Mesenteric fat pad (tissue), 1 donor: ENCODE data around the gene TF. TPM values are rescaled to one million over a fixed set of nuclear protein-coding genes. Genes with fewer than 3 reads are reported as not detected.

ENCODE experiments used
- DNase-seq: peaks from one replicate; pipeline ENCODE4 v3.0.0-alpha.2; 2020; ENCODE audit warnings: low spot score
- total RNA-seq: library from RNA; stranded (reverse); fragmentation: NEBNext Ultra II Directional; extraction: Animal tissue kit (Norgen Biotek cat#: 25700); gene quantifications from one replicate; pipeline ENCODE4 v1.2.1, GENCODE V29; 2021
- donor health status: DM: yes; HTN: yes; CAD: no.

The TF gene
- total RNA-seq, 1 donor from 2014 or later = 9.4 TPM

DNA sequence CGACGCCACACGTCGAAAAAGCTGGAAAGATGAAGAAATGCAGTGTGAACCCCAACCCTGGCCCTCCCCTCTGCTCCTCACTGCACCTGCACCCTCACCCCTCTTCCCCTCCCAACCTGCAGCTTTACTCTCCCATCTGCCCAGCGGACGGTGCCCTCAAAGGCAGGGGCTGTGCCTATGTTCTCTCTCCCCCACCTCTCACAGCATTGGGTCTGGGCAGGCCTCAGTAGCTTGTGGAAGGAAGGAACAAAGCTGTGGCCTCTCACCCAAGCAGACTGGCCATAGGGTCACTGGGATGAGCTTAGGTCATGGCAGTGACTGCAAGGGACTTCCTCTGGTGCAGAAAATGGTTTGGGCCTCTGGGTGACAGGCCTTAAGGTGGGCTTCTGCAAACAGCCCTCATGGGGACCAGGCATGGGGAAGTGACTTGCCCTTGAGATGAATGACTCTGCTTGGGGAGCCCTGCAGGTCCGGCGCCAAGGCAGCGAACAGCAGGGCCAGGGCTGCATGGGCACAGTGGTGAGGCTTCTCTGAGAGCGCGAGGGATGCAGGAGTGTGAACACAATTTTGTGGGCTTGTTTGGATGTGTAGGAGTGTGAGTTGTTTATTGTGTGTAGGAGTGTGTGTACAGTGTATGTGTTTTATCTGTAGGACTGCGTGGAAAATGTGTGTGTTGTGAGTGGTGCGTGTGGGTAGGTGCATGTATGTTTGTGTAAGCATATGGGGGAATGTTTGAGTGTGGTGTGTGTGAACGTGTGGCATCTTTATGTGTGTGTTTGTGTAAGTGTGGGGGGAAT lies 88.6 kb downstream of the TF start:
- DNase-seq = no peak

DNA sequence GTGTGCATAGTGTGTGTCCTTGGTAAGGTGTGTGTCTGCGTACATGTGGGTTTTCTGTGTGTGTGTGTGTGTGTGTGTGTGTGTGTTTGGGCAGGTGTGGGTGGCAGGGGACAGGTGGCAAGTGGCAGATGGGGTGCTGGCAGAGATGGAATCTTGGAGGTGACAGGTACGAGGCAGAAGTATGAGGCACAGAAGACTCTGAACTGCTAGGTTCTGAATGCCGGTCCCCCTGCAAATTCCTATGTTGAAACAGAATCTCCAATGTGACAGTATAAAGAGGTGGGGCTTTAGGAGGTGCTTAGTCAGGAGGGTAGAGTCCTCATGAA lies 89.2 kb downstream of the TF start:
- DNase-seq = no peak

DNA sequence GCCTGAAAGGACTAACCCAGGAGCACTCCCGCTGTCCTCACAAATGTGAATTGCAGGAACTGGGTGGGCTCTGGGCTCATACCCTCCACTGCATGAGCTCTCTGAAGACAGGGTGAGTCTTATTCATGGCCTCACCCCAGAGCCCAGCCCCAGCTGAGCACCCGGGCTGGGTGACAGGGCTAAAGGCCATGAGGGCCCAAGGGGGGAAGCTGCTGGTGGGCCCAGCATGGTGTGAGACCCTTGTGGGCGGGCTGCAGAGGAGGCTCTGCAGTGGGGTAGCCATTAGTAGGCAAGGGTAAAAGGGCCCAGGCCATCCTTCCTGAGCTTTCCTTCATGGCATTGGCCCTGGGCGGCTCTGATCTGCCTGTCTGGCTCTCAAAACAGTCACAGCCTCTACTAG lies 89.8 kb downstream of the TF start:
- no peak for DNase-seq

DNA sequence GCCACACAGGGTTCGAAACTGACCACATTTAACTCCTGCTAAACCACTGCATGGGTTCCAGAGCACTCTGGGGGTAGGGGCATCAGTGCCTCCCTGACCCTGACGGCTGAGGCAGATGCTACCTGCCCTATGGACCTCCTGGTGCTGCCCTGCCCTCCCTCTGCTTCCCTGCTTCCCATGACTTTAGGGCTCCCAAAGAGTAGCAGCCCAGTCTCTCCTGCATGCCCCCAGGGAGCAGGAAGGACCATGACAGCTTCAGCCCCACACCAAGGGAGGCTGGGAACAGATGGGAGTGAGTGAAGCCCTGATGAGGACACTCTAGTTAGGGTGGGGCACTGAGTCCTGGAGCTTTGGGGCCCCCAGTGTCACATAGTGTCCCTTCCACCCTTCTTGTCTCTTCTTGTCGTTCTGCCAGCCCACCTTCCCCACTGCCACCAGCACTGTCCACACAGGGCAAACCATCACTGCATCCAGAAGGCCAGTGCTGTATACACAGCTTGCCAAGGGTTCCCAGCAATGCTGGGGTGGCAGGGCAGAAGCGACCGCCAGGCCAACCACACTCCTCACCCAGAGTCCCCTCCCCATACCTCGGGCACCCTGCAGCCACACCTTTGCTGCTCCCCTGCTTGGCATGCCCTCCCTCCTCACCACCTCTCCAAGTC lies 90.4 kb downstream of the TF start:
- DNase-seq = peak; percentile 51

DNA sequence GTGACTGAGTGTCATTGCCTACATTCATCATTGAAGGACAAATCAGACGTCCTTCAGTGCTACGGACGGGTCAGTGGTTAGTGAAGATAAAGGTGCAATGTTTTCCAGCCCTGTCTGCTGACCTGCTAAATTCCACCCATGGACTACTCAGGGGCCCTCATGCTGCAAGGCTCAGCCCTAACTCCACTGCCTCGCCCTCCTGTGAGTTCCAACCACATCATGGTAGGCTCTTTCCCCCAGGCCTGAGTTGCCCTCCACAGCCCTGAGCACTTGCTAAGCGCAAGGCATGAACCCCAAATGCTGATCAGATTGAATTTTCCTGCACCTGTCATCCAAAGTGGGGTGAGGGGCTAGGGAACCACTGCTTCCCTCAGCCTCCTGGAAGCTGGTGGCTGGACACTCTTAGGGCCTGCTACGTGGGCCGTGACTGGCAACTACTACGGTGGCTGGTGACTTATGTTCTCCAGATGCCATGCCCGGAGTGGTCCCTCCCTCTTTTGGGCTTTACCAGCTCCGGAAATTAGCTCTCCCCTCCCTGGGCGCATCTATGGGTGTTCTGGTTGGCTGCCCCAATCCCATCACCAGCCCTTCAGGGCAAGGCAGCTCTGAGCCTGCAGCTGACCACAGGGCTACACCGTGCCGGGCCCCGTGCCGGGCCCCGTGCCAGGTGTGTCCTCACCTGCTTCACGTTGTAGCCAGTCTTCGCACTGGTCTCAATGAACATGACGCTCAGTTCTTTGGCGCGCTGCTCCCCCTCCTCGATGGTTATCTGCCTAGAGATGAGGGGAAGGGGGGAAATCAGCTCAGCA lies 91.5 kb downstream of the TF start:
- peak; percentile 74 for DNase-seq

DNA sequence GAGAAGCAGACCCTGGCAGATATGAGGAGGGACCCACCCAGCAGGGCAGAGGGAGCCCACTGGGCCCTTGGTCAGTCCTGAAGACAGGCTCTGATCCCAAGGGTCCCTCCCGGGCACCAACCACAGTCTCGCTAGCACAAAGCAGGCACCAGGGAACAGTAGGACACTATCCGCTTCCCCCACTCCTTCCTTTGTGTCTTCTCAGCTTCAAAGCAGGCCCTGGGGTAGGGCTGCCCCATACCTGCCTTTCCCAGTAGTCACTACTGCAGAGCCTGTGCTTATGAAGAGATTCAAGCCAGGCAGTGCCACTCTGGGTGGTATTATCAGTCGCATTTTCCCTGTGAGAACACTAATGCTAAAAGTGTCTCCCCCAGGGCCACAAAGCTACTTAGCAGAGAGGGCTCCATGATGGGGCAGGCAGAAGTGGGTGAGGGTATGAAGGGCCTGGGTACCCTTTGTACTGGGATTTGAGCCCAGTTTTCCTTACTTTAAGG lies 92.2 kb downstream of the TF start:
- DNase-seq = peak; percentile 62

DNA sequence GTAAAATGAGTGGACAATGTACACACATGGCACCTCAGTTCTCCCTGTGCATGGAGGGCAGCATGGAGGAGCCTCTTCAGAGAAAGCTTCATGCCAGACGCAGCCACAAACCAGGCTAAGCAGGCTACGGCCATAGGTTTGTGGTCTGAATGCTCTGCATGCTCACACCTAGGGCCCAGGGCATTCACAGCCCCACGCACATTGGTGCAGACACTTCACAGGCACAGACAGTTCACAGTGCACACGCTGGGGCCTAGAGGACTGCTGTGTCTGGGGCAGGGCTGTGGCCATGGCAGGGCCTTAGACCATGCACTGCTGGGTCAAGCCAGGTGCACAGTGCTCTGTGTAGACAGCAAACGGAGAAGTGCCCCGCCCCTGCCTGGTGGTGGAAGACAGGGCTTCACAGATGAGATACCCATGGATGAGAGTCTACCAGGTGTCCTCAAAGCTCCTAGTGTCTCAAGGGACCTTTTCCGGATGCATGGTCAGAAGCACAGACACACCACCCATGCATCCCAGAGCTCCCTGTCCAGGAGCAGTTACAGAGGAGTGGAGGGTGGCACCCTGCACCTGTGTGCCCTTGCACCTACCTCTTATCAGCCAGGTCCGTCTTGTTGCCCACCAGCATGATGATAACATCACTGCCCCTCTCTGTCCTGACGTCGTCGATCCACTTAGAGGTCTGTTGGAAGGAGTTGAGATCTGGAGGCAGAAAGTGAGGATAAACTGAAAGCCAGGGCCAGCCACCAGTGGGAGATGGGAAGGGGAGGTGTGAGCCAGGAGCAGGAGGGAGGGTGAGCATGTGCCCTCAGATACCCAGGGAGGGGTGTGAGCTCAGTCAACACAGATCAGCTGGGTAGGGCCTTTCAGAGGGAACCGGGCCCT lies 93.0 kb downstream of the TF start:
- peak; percentile 69 for DNase-seq

DNA sequence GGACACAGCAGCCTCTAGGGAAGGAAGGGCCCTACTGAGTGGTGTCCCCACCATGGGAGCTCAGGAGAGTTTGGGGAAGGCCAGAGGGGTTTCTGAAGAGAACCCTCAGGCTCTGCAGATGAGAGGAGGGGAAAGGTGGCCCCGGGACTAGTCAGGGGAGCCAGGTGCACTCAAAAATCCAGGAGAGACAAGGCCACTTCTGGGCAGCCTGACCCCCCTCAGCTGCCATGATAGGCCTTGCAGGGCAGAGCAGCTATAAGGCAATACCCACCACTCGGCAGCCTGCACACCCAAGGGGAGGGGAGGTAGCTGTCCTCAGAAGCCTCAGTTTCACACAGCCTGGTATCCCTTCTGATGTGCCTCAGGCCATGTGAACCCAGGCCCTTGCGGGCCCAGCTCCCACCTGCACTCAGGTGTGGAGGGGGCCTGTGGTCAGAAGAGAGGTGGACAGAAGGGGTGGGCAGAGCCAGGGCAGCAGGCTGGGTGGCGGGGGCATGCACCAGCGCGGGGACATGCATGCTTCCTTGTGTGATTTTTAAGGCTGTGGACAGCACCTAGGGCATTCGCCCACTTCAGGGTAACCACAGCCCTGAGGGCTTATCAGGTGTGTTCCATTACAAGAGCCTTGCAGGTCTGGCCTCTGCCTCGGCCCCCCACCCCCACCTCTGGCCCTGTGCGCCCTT lies 94.0 kb downstream of the TF start:
- peak; percentile 75 for DNase-seq

DNA sequence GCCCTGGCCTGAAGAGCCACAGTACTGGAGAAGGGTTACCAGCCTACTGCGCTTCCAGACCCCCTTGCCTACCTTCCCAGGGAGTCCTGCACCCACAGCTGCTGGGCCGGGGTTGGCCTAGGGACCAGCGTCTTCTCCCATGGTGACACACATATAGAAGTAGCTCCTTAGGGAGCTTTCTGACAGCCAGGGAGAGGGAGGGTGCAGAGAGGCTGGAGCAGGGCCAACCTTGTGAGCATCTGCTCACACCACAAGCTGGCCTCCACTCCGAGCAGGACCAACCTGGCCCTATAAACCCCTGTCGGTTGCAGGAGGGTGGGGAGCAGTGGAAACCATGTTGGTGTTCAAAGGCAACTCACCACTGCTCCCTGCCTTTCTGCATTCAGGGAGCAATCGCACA lies 94.6 kb downstream of the TF start:
- DNase-seq = peak; percentile 69

DNA sequence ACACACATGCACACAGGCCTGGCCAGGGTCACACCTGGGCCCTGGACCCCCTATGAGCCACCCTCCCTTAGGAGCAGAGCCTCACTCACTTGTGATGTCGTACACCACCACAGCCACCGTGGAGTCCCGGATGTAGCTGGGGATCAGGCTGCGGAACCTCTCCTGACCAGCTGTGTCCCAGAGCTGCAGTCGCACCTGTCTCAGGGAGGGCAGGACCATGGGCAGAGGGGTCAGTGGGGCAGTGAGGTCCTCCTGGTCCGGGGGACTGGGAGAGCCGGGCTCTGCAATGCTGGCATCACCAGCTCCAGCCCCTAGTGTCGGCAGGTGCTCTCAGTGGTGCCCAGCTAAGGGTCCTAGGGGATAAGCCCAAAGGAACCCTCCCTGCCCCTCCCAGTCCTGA lies 95.0 kb downstream of the TF start:
- DNase-seq = peak; percentile 81

DNA sequence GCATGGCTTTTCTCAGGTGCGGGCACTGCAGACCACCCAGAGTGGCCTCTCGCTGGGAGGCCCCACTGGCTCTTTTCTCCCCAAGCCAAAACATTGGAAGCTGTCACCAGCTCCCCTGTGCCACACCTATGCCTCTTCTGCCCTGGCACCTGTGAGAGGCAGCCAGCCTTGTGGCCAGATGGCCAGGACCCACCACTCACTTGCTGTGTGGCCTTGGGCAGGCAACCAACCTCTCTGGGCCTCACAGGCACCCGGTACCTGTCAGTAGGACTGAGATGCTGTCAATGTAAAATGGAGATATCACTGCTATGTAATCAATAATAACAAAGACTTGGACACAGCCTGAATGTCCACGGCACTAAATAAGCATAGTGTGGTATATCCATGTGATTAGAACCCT lies 96.0 kb downstream of the TF start:
- no peak for DNase-seq

DNA sequence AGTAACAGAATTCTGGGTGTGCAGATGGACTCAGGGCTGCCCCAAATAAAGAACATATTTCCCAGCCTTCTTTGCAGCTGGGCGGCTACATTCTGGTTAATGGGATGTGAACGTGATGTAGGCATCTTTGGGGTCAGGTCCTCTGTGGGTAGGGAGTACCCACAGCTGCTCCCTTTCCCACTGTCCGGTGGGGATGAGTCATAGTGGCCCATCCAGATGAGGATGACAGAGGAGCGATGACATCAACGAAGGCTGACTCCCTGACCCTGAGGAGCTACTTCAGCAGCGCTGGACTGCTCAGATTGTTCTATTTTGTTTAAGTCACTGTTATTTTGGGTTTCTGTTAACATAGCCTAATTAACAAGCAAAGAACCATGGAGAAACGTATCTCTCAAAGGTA lies 97.4 kb downstream of the TF start:
- peak; percentile 33 for DNase-seq

DNA sequence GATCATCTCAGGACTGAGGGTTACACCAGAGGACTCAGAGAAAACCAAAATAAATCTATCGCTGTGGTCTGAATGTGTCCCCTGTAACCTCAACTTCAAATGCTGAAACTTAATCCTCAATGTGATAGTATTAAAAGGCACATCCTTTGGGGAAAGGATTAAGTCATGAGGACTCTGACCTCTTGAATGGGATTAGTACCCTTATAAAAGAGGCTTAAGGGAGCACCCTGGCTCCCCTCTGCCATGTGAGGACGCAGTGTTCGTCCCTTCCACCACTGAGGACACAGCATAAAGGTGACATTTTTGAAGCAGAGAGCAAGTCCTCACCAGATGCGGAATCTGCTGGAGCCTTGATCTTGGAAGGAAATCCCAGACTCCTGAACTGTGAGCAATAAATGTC lies 98.9 kb downstream of the TF start:
- peak; percentile 6 for DNase-seq

Other genes with a start within 250 kb of the TF start
- gene CDV3, start 172.7 kb upstream of the TF start, total RNA-seq = 238 TPM
- gene TOPBP1, start 84.5 kb upstream of the TF start, total RNA-seq = 16.2 TPM
- gene SRPRB, start 59.4 kb downstream of the TF start, total RNA-seq = 58.9 TPM
- 64.8 TPM for gene RAB6B, start 149.5 kb downstream of the TF start, total RNA-seq